ENCODE data around the gene SCN5A.

Gene SCN5A

DNA sequence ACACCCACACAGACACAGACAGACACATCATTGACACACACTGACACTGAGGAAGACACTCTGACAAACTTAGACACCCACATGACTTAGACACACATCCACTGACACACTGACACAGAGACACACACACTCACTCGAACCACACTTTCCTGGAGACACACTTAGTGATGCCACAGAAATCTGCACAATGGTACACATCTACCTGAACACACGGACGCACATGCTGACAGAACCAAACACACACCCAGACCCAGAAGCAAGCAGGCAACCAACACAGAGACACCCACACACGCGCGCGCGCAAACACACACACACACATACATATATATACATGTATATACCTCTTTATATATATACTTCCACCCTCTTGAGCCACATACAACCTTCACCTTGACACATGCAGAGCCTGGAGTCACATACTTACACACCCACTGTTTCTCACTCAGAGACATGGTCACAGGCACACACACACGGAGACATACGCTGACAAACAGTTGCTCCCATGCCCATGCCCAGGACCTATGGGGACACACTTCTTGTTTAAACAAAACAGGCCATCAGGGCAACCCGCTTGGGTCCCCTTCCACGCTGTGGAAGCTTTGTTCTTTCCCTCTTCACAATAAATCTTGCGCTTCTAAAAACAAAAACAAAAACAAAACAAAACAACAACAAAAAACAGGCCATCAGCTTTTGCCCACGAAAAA, 913 bp upstream of the SCN5A start:
- Histone ChIP-seq H2AFZ (ENCODE audit: low read depth, low read length) (no peak overlapping the region), H3K27me3 (ENCODE audit: low read depth, low read length) (peaks cover 19% of the 10 kb centered on the region), H3K36me3 (replicated peaks; ENCODE audit: low read depth, low read length) (no peaks in the 10 kb centered on the region), H3K4me2 (ENCODE audit: low read length) (no peak overlapping the region), H3K4me3 (ENCODE audit: low read length) (no peak overlapping the region), H3K79me2 (ENCODE audit: low read length) (no peaks in the 10 kb centered on the region), H3K9me3 (ENCODE audit: insufficient read depth, low read length) (no peaks in the 10 kb centered on the region), H4K20me1 (ENCODE audit: insufficient read depth, low read length) (no peaks in the 10 kb centered on the region), H3K27ac (ENCODE audit: low read length) (no peak overlapping the region), H3K4me1 (ENCODE audit: low read length) (no peaks in the 10 kb centered on the region), H3K9ac (ENCODE audit: low read length) (no peak overlapping the region)
- no peak for TF ChIP-seq EZH2phosphoT487 (IDR thresholded peaks at IDR 0.05; ENCODE audit: low read depth)
- TF ChIP-seq, protein P1, sequence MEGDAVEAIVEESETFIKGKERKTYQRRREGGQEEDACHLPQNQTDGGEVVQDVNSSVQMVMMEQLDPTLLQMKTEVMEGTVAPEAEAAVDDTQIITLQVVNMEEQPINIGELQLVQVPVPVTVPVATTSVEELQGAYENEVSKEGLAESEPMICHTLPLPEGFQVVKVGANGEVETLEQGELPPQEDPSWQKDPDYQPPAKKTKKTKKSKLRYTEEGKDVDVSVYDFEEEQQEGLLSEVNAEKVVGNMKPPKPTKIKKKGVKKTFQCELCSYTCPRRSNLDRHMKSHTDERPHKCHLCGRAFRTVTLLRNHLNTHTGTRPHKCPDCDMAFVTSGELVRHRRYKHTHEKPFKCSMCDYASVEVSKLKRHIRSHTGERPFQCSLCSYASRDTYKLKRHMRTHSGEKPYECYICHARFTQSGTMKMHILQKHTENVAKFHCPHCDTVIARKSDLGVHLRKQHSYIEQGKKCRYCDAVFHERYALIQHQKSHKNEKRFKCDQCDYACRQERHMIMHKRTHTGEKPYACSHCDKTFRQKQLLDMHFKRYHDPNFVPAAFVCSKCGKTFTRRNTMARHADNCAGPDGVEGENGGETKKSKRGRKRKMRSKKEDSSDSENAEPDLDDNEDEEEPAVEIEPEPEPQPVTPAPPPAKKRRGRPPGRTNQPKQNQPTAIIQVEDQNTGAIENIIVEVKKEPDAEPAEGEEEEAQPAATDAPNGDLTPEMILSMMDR (IDR thresholded peaks at IDR 0.05; ENCODE audit: low read depth, low read length) = no peak

DNA sequence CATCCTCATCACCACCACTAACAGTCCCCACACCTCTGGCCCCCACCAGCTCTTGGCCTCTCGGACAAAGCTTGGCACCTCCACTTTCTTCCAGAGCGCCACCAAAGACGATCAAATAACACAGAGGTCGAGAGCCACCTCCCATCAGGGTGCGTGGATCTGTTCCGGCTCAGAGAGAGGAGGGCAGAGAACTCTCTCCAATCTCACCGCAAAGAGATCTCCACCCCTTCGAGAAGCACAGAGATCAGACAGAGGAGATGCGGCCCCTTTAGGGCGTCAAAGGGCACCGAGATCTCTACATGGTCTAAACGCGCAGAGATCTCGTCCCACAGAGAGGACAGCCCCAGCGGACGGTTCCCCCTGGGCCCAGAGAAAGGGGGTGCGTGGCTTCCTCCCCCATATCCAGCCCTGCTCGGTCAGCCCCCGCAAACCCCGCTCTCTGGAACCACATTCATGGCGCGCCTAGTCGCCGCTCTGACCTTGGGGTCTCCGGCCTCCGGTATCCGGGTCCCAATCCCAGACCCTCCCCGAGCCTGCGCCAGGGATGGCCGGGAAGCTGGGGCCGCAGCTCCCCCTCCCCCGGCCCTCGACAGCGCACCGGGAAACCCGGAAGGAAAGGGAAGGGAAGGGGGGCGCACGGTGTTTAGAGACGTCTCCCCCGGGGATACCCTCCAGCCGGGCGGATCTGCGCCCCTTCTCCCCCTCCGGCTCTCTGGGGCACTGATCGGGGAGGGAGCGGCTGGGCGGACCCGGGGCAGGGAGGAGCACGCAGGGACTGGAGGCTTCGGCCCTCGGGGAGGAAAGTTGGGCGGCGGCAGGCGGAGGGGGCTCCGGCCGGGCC, 608 bp downstream of the SCN5A start:
- Histone ChIP-seq H3K9ac (ENCODE audit: low read length) (no peak overlapping the region), H3K27ac (ENCODE audit: low read length) (no peak overlapping the region), H3K4me3 (ENCODE audit: low read length) (no peak overlapping the region), H2AFZ (ENCODE audit: low read depth, low read length) (no peak overlapping the region), H4K20me1 (ENCODE audit: insufficient read depth, low read length) (no peaks in the 10 kb centered on the region), H3K4me2 (ENCODE audit: low read length) (no peak overlapping the region), H3K27me3 (ENCODE audit: low read depth, low read length) (peaks cover 19% of the 10 kb centered on the region), H3K9me3 (ENCODE audit: insufficient read depth, low read length) (no peaks in the 10 kb centered on the region), H3K36me3 (replicated peaks; ENCODE audit: low read depth, low read length) (no peaks in the 10 kb centered on the region), H3K4me1 (ENCODE audit: low read length) (no peaks in the 10 kb centered on the region), H3K79me2 (ENCODE audit: low read length) (no peaks in the 10 kb centered on the region)
- TF ChIP-seq, protein P1 (IDR thresholded peaks at IDR 0.05; ENCODE audit: low read depth, low read length) = no peak

DNA sequence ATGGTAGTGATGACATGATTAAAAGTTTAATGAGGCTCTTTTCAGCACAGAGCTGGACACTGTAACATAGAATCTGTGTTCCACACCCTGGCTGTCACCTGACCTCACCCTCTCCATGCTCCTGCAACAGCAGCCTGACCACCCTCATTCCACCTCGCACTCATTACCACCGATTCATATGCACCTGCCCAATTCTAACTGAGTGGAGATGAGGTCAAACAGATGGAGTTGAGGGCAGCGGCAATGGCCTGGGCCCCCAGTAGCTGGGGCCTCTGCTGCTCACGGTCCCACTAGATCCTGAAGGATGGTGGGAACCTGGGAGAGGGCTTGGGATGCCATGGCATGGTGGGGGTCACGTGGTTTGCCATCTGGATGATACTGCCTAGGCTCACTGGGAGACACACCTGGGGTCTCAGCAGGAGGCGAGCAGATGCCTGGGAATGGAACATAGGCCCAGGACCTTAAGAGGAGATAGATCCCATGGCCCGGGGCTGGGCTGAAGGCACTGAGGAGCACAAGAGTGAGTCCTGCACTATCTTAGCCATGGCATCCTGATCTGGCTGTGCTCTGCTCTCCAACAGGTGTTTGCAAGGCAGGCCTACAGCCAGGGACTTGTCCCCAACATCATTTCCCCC, 1.3 kb downstream of the SCN5A start:
- H3K4me1 ChIP-seq (ENCODE audit: low read length) = no peaks in the 10 kb centered on the region
- no peaks in the 10 kb centered on the region for H3K36me3 ChIP-seq (replicated peaks; ENCODE audit: low read depth, low read length)
- no peaks in the 10 kb centered on the region for H3K79me2 ChIP-seq (ENCODE audit: low read length)
- H4K20me1 ChIP-seq (ENCODE audit: insufficient read depth, low read length) = no peaks in the 10 kb centered on the region
- no peak overlapping the region for H3K4me2 ChIP-seq (ENCODE audit: low read length)
- no peaks in the 10 kb centered on the region for H3K9me3 ChIP-seq (ENCODE audit: insufficient read depth, low read length)
- H2AFZ ChIP-seq (ENCODE audit: low read depth, low read length) = no peak overlapping the region
- no peak overlapping the region for H3K9ac ChIP-seq (ENCODE audit: low read length)
- no peak overlapping the region for H3K27ac ChIP-seq (ENCODE audit: low read length)
- no peak overlapping the region for H3K4me3 ChIP-seq (ENCODE audit: low read length)
- H3K27me3 ChIP-seq (ENCODE audit: low read depth, low read length) = peaks cover 18% of the 10 kb centered on the region
- no peak for TF ChIP-seq EZH2phosphoT487 (IDR thresholded peaks at IDR 0.05; ENCODE audit: low read depth)
- TF ChIP-seq, protein P1 (IDR thresholded peaks at IDR 0.05; ENCODE audit: low read depth, low read length) = no peak

Data from OCI-LY3 (cell line).